ENCODE data around the gene EIF5B.

- TF ChIP-seq POLR2AphosphoS5 (IDR thresholded peaks at IDR 0.05; ENCODE audit: low read depth) = no peak
- no peak for TF ChIP-seq CREB1 (CRISPR knock-in tag; IDR thresholded peaks at IDR 0.05; ENCODE audit: low read depth)
- TF ChIP-seq CTCF (conservative IDR thresholded peaks at IDR 0.05; ENCODE audit: low read depth in 2 of 2) = no peak
- no peak for TF ChIP-seq REST (IDR thresholded peaks at IDR 0.05; ENCODE audit: unreplicated experiment)
Measured at GRCh38 chr2:99421469-99421868, 84.3 kb downstream of the EIF5B start.
